Astrocyte (in vitro differentiated cells and primary cell): ENCODE measurements around the gene TIGIT. TPM values are rescaled to one million over a fixed set of nuclear protein-coding genes. Genes with fewer than 3 reads are reported as not detected.

Experiments used
- DNase-seq: peaks from one replicate; pipeline ENCODE4 v3.0.0-alpha.2; 2010; ENCODE audit warnings: low read depth
- FAIRE-seq: peaks from 2 replicates; lab custom pipeline; 2011; peaks lifted over from hg19 to GRCh38; lab: Jason Lieb, UNC
- H2AFZ ChIP-seq: 2 replicates; pipeline ENCODE4 v1.6.0; 2012; ENCODE audit warnings: low read depth, low read length, inconsistent platforms
- H3K27ac ChIP-seq: 2 replicates; pipeline ENCODE4 v1.5.1; 2011; ENCODE audit warnings: low read depth, low read length, inconsistent platforms
- H3K27me3 ChIP-seq: 2 replicates; pipeline ENCODE4 v1.6.0; 2011; ENCODE audit warnings: low read length, inconsistent platforms; ENCODE audit not compliant: insufficient read depth
- H3K36me3 ChIP-seq: 2 replicates; pipeline ENCODE4 v1.5.1; 2011; ENCODE audit warnings: low read length, inconsistent platforms; ENCODE audit not compliant: insufficient read depth
- H3K4me1 ChIP-seq: 2 replicates; pipeline ENCODE4 v1.5.1; 2011; ENCODE audit warnings: low read length, inconsistent platforms; ENCODE audit not compliant: insufficient read depth
- H3K4me2 ChIP-seq: 2 replicates; pipeline ENCODE4 v1.6.0; 2012; ENCODE audit warnings: low read length, inconsistent platforms
- H3K4me3 ChIP-seq: 2 replicates; pipeline ENCODE4 v1.5.1; 2011; ENCODE audit warnings: low read depth, mild to moderate bottlenecking, low read length, inconsistent platforms; ENCODE audit not compliant: insufficient read depth
- H3K79me2 ChIP-seq: 2 replicates; pipeline ENCODE4 v1.6.0; 2012; ENCODE audit warnings: mild to moderate bottlenecking, low read length, inconsistent platforms; ENCODE audit not compliant: insufficient read depth
- H3K9ac ChIP-seq: 2 replicates; pipeline ENCODE4 v1.6.0; 2012; ENCODE audit warnings: mild to moderate bottlenecking, low read length, inconsistent platforms
- H3K9me3 ChIP-seq: 2 replicates; pipeline ENCODE4 v1.5.1; 2012; ENCODE audit warnings: low read depth, mild to moderate bottlenecking, low read length, inconsistent platforms; ENCODE audit not compliant: insufficient read depth
- H4K20me1 ChIP-seq: 2 replicates; pipeline ENCODE4 v1.6.0; 2012; ENCODE audit warnings: low read length, inconsistent platforms; ENCODE audit not compliant: insufficient read depth
- H3K27ac Mint-ChIP-seq: one replicate; pipeline ENCODE4 v1.8.0; 2021; ENCODE audit warnings: mild to moderate bottlenecking, mixed read lengths; ENCODE audit not compliant: unreplicated experiment
- H3K27me3 Mint-ChIP-seq: one replicate; pipeline ENCODE4 v1.8.0; 2021; ENCODE audit warnings: low read depth, mixed read lengths; ENCODE audit not compliant: unreplicated experiment
- H3K36me3 Mint-ChIP-seq: one replicate; pipeline ENCODE4 v1.8.0; 2021; ENCODE audit warnings: low read depth, mixed read lengths; ENCODE audit not compliant: unreplicated experiment
- H3K4me1 Mint-ChIP-seq: one replicate; pipeline ENCODE4 v1.8.0; 2021; ENCODE audit warnings: low read depth, mixed read lengths; ENCODE audit not compliant: unreplicated experiment
- H3K4me3 Mint-ChIP-seq: one replicate; pipeline ENCODE4 v1.8.0; 2021; ENCODE audit warnings: mild to moderate bottlenecking, moderate library complexity, mixed read lengths; ENCODE audit not compliant: unreplicated experiment
- H3K9me3 Mint-ChIP-seq: one replicate; pipeline ENCODE4 v1.8.0; 2021; ENCODE audit warnings: mild to moderate bottlenecking, mixed read lengths; ENCODE audit not compliant: unreplicated experiment
- CTCF ChIP-seq: IDR thresholded peaks from 2 replicates; pipeline ENCODE4 v1.5.1; 2011; ENCODE audit warnings: low read depth, mild to moderate bottlenecking, inconsistent platforms, low read length, moderate library complexity; ENCODE audit not compliant: insufficient read depth
- EZH2 ChIP-seq: IDR thresholded peaks from 2 replicates; pipeline ENCODE4 v1.6.1; 2012; ENCODE audit warnings: mild to moderate bottlenecking, low read length, inconsistent platforms; ENCODE audit not compliant: insufficient read depth
- total RNA-seq: library from RNA; stranded (reverse); gene quantifications from 2 replicates; pipeline ENCODE4 v1.2.1, GENCODE V29; 2021

TIGIT gene
- total RNA-seq, 1 donor from 2014 or later, result not detected

GRCh38 chr3:114310695-114311094, 16.9 kb downstream of the TIGIT start:
- no peak overlapping the region for H3K27ac ChIP-seq
- H2AFZ ChIP-seq, result no peak overlapping the region
- FAIRE-seq (no peak), DNase-seq (no peak)
- H3K9ac ChIP-seq, result no peak overlapping the region
- Mint-ChIP-seq H3K36me3 (no peaks in the 10 kb centered on the region), H3K9me3 (peaks cover under 1% of the 10 kb centered on the region), H3K27me3 (peaks cover 4% of the 10 kb centered on the region), H3K4me1 (peaks cover 3% of the 10 kb centered on the region), H3K4me3 (no peak overlapping the region), H3K27ac (no peak overlapping the region)
- H3K9me3 ChIP-seq, result no peaks in the 10 kb centered on the region
- TF ChIP-seq CTCF, result no peak
- no peak for TF ChIP-seq EZH2
- H4K20me1 ChIP-seq, result peaks cover 4% of the 10 kb centered on the region
- H3K4me3 ChIP-seq, result no peak overlapping the region
- no peaks in the 10 kb centered on the region for H3K27me3 ChIP-seq
- no peak overlapping the region for H3K4me2 ChIP-seq
- no peaks in the 10 kb centered on the region for H3K79me2 ChIP-seq
- H3K4me1 ChIP-seq, result no peaks in the 10 kb centered on the region
- no peaks in the 10 kb centered on the region for H3K36me3 ChIP-seq

- no peak overlapping the region for H3K27ac Mint-ChIP-seq
- H3K9me3 Mint-ChIP-seq, result no peaks in the 10 kb centered on the region
- Histone ChIP-seq H3K36me3 (no peaks in the 10 kb centered on the region), H4K20me1 (peaks cover 4% of the 10 kb centered on the region), H3K4me1 (no peaks in the 10 kb centered on the region), H3K4me3 (no peak overlapping the region), H3K9ac (no peak overlapping the region), H3K27ac (no peak overlapping the region), H3K27me3 (no peaks in the 10 kb centered on the region), H3K4me2 (no peak overlapping the region), H3K79me2 (no peaks in the 10 kb centered on the region), H2AFZ (no peak overlapping the region), H3K9me3 (no peaks in the 10 kb centered on the region)
- DNase-seq, result no peak
- no peak for TF ChIP-seq CTCF
- no peak for TF ChIP-seq EZH2
- H3K36me3 Mint-ChIP-seq, result peaks cover 2% of the 10 kb centered on the region
- no peak overlapping the region for H3K4me3 Mint-ChIP-seq
- H3K27me3 Mint-ChIP-seq, result no peaks in the 10 kb centered on the region
- no peak for FAIRE-seq
- H3K4me1 Mint-ChIP-seq, result peaks cover 3% of the 10 kb centered on the region
Observed at GRCh38 chr3:114313426-114313825, 19.6 kb downstream of the TIGIT start.

GRCh38 chr3:114314282-114314681, 20.5 kb downstream of the TIGIT start:
- no peaks in the 10 kb centered on the region for H3K27me3 Mint-ChIP-seq
- H3K9ac ChIP-seq, result no peak overlapping the region
- H3K4me1 ChIP-seq, result no peaks in the 10 kb centered on the region
- no peak for TF ChIP-seq EZH2
- TF ChIP-seq CTCF, result no peak
- no peaks in the 10 kb centered on the region for H3K79me2 ChIP-seq
- H3K4me3 Mint-ChIP-seq, result no peak overlapping the region
- no peaks in the 10 kb centered on the region for H3K27me3 ChIP-seq
- H3K4me2 ChIP-seq, result no peak overlapping the region
- H3K36me3 ChIP-seq, result no peaks in the 10 kb centered on the region
- no peak overlapping the region for H3K4me3 ChIP-seq
- H3K27ac ChIP-seq, result no peak overlapping the region
- FAIRE-seq (no peak), DNase-seq (no peak)
- H2AFZ ChIP-seq, result no peak overlapping the region
- peaks cover 2% of the 10 kb centered on the region for H3K36me3 Mint-ChIP-seq
- no peaks in the 10 kb centered on the region for H3K9me3 Mint-ChIP-seq
- H4K20me1 ChIP-seq, result peaks cover 4% of the 10 kb centered on the region
- H3K4me1 Mint-ChIP-seq, result peaks cover 8% of the 10 kb centered on the region
- no peaks in the 10 kb centered on the region for H3K9me3 ChIP-seq
- H3K27ac Mint-ChIP-seq, result no peak overlapping the region
